Epithelial cell of prostate (primary cell): ENCODE measurements around the gene PYM1.
"Not testable (repeated sequence)": the region's sequence is repeated elsewhere in the genome, so short reads cannot be mapped to it uniquely, and the experiment has no call there.

Experiments
- DNase-seq: peaks from one replicate; pipeline ENCODE4 v3.0.0-alpha.2; 2011; ENCODE audit warnings: low read depth, low spot score
- H3K27ac ChIP-seq: fragments of 450-650 bp; 2 replicates; pipeline ENCODE4 v1.5.1; 2017; ENCODE audit warnings: mild to moderate bottlenecking

PYM1 gene

GRCh38 chr12:55919032-55919431 lies 8.7 kb downstream of the PYM1 start:
- DNase-seq, result not testable (repeated sequence)
- peak overlapping the region; percentile 38 for H3K27ac ChIP-seq

GRCh38 chr12:55915482-55915859 lies 12.2 kb downstream of the PYM1 start:
- H3K27ac ChIP-seq, result peak overlapping the region; percentile 77
- no peak for DNase-seq

- DNase-seq, result no peak
- no peak overlapping the region for H3K27ac ChIP-seq
Measured at GRCh38 chr12:55912908-55913307, 14.8 kb downstream of the PYM1 start.

- H3K27ac ChIP-seq, result peak overlapping the region; percentile 20
- DNase-seq, result no peak
Measured at GRCh38 chr12:55909513-55909884, 18.2 kb downstream of the PYM1 start.

GRCh38 chr12:55908726-55909512 lies 18.8 kb downstream of the PYM1 start:
- peak overlapping the region; percentile 20 for H3K27ac ChIP-seq
- DNase-seq, result no peak

GRCh38 chr12:55906056-55906455 lies 21.6 kb downstream of the PYM1 start:
- DNase-seq, result no peak
- H3K27ac ChIP-seq, result peak overlapping the region; percentile 39

GRCh38 chr12:55901881-55902490 lies 25.7 kb downstream of the PYM1 start:
- DNase-seq, result no peak
- H3K27ac ChIP-seq, result no peak overlapping the region

- no peak overlapping the region for H3K27ac ChIP-seq
- DNase-seq, result no peak
Measured at GRCh38 chr12:55899082-55899481, 28.6 kb downstream of the PYM1 start.

- H3K27ac ChIP-seq, result no peak overlapping the region
- DNase-seq, result no peak
Measured at GRCh38 chr12:55893723-55894122, 34.0 kb downstream of the PYM1 start.

- DNase-seq, result no peak
- H3K27ac ChIP-seq, result no peak overlapping the region
Measured at GRCh38 chr12:55891310-55891709, 36.4 kb downstream of the PYM1 start.

- no peak for DNase-seq
- H3K27ac ChIP-seq, result no peak overlapping the region
Measured at GRCh38 chr12:55885113-55885512, 42.6 kb downstream of the PYM1 start.

- no peak for DNase-seq
- no peak overlapping the region for H3K27ac ChIP-seq
Measured at GRCh38 chr12:55877824-55878223, 49.9 kb downstream of the PYM1 start.

- DNase-seq, result no peak
- no peak overlapping the region for H3K27ac ChIP-seq
Measured at GRCh38 chr12:55875704-55876467, 51.8 kb downstream of the PYM1 start.

GRCh38 chr12:55874443-55874842 lies 53.3 kb downstream of the PYM1 start:
- no peak for DNase-seq
- no peak overlapping the region for H3K27ac ChIP-seq

GRCh38 chr12:55866454-55867004 lies 61.2 kb downstream of the PYM1 start:
- not testable (repeated sequence) for DNase-seq, H3K27ac ChIP-seq

- no peak for DNase-seq
- H3K27ac ChIP-seq, result no peak overlapping the region
Measured at GRCh38 chr12:55865327-55865726, 62.4 kb downstream of the PYM1 start.

GRCh38 chr12:55862931-55863330 lies 64.8 kb downstream of the PYM1 start:
- DNase-seq, H3K27ac ChIP-seq: not testable (repeated sequence)

- no peak for DNase-seq
Measured at GRCh38 chr12:55862286-55862685, 65.4 kb downstream of the PYM1 start.

GRCh38 chr12:55861871-55862270 lies 65.8 kb downstream of the PYM1 start:
- DNase-seq, result no peak
- no peak overlapping the region for H3K27ac ChIP-seq

More at GRCh38 chr12:55862286-55862685, 65.4 kb downstream of the PYM1 start:
- H3K27ac ChIP-seq, result no peak overlapping the region

GRCh38 chr12:55861396-55861795 lies 66.3 kb downstream of the PYM1 start:
- no peak overlapping the region for H3K27ac ChIP-seq
- DNase-seq, result no peak

- H3K27ac ChIP-seq, result no peak overlapping the region
- no peak for DNase-seq
Measured at GRCh38 chr12:55852740-55853139, 75.0 kb downstream of the PYM1 start.
